ENCODE data around the gene ACSL3.
A peak's percentile ranks its signal among the peaks of the same experiment; 100 is the strongest.
"Not testable (repeated sequence)": the region's sequence is repeated elsewhere in the genome, so short reads cannot be mapped to it uniquely, and the experiment has no call there.

ACSL3 gene

DNA sequence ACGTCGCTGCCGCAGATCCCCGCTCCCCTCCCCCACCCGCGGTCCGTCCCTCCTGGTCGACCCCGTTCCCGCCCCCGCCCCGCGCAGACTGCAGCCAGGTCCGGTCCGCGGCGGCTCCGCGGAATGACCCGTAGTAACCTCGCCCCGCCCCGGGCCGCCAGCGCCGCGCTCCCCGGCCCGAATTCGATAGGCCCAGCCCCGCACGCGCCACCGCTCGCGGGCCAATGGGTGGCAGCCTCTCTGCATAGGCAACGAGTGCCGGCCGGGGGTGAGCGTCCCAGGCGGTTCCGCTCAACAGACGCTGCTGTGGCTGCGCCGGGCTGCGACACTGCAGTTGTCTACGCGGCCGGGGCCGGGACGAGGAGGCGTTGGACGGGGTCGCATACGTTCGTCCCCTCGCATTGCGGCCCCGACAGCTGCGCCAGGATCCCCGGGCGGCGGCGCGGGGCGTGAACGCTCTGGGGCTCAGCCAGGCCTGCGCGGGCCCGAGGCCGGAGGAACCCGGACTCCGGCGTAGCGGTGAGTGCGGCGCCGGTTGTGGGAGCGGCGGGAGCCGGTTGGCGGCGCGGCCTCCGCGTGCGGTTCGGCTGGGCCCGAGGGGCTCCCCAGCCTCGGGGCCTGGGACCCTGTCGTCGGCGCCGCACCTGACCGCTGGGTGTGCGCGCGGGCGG is at the start of gene ACSL3:
Gene ACSL3, plus strand, starts transcription at position 297 of the 671 bp plus-strand sequence. CDS start 47,737 bp downstream, outside the sequence.
- peak; percentile 98 for DNase-seq

DNA sequence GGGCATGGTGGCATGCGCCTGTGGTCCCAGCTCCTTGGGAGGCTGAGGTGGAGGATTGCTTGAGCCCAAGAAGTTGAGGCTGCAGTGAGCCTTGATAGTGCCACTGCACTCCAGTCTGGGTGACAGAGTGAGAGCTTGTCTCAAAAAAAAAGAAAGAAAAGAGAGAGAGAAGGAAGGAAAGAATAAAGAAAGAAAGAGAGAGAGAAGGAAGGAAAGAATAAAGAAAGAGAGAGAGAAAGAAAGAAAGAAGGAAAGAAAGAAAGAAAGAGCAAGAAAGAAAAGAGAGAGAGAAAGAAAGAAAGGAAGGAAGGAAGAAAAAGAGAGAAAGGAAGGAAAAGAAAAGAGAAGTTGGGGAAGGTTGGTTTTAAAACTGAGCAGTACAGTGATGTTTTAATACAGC is 49.0 kb upstream of the ACSL3 start:
- DNase-seq, result no peak

DNA sequence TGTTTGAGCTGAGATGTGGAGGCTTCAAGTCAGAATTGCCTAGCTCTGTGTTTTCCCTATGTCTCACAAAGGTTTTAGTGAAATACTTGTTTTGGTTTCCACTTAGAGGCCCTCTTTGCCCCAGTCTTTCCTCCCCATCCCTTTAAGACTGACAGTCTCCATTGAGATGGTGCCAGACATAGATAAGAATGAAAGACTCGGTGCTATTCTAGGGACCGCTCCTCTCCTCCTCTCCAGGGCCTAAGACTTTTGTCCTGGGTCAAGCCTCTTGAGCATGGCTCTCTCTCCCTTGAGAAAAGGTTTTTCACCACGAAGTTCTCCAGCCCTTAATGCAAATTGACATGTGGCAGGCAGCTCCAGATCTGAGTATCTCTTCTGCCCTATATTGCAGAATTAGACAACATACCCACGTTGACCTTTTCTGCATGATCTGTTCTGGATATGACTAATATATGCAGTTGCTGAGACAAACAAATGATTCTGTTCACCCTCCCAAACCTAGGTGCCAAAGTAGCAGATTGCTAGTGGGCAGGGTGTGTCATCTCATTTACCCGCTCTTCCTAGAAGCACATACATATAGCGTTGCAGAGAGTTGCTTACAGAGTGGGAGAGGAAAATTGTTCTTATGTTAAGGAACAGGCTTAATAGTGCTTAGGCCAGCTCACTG is 47.5 kb upstream of the ACSL3 start:
- DNase-seq, result no peak

DNA sequence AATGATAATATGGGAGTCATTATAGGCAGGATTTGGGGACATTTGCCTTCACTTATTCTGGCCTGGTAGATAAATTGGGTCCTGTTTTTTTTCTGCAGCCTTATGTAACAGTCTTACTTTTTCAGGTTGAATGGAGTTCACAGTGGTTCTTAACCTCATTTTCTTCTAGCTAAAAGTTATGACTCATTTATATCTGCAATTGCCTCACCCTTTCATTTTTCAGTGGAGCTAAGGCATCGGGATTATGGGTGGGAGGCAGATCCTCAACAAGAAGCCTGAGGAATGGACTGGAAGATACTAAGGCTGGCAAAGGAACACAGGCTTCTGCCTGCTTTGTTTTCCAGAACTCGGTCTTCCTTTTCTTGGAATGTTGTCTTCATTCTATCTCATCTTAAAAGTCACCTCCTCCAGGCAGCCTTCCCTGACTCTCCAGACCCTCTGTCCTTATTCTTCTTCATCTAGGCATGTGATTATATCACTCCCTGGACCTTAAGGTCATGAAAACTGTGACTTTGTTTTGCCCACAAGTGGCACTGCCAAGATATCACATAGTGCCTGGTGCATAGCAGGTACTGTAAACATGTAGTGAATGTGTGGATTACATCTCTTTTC is 41.0 kb upstream of the ACSL3 start:
- no peak for DNase-seq

DNA sequence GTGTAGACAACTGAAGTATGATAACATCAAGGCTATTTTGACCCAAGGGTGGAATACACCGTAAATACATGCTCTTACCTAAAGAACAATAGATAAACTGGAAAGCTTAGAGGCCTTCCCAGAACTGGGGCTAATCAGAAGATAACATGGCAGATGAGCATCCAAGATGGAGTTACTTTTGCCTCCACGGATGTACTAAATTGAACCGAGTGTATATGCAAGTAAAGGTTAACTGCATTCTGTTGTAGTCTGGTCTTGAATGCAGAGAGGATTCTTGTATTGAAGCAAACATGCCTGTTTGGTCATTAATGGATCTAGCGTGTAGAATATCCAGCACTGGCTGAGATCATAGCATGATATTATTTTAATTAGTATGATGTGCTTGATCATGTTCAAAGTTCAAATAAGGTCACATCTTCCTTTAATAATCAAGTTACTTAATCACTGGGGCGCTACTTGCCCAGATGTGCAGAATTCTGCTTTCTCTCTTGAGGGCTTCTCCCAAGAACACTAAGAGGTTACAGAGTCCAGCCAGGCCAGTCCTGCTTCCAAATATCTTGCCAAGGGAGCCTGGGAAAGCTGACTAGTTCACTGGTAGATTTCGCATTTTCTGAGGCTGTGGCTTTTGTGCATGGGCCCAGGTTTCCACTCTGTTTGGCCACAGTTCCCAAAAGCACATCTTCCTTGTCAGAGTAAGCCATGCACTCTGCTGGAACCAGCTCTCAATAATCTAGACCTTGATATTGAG is 37.5 kb upstream of the ACSL3 start:
- DNase-seq, result no peak

DNA sequence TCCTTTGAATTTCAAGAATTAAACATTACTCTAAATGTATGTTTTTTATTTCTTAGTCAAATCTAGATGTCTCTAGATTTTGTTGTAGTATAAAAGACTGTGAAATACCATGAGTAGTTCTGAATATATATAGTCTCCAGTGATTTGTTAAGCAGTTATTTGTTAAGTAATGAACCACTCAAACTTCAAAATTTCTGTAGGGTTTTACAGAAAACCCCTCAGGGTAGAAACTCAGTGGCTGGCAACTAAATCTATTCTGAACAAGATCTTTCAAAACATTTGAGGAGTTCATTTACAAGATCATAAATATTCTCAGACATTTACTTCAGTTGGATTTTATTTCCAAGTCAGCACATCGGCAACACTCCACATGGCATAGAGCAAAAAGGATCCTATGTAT is 35.8 kb upstream of the ACSL3 start:
- no peak for DNase-seq

DNA sequence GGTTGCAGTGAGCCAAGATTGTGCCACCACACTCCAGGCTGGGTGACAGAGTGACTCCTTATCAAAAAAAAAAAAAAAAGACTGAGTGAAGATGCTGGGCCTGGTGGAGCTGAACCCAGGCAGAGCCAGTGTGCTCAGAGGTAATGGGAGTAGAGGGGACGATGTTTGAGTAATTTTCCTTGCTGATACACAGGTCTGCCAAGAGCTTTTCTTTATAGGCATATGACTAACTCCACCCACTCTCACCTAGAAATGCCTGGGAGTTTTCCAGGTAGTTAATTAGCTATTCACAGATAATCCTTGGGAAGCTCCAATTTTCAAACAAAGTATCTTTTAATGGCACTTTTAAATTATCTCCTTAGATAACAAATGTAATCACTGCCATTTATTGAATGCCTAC is 33.4 kb upstream of the ACSL3 start:
- DNase-seq, result no peak

DNA sequence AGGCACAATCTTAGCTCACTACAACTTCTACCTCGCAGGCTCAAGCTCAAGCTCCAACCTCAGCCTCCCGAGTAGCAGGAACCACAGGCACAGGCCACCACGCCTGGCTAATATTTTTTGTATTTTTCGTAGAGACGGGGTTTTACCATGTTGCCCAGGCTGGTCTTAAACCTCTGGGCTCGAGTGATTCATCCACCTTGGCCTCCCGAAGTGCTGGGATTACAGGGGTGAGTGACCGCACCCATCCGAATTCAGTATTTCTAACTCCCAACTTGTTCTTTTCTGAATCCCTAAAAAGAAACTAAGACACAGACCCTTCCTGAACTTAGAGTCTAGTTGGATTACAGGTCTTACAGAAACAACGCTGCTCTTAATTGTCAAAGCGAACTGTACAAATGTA is 32.3 kb upstream of the ACSL3 start:
- no peak for DNase-seq

DNA sequence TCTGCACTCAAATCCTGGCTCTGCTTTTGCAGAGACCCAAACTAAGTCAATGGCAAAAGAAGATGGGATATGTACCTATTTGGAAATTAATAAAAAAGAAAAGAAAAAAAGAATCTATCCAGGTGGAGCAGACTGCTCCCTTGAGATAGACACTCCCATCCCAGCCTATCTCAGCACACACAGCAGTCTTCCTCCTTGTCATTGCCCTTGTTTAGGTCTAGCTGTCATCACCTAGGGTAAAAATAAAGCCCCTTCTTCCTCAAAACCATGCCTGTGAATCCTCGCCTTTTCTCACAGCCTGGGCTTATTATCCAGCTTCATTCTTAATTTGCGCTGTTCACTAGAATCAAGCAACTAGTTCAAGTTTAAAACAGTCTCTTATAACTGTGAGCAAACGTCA is 30.7 kb upstream of the ACSL3 start:
- no peak for DNase-seq

DNA sequence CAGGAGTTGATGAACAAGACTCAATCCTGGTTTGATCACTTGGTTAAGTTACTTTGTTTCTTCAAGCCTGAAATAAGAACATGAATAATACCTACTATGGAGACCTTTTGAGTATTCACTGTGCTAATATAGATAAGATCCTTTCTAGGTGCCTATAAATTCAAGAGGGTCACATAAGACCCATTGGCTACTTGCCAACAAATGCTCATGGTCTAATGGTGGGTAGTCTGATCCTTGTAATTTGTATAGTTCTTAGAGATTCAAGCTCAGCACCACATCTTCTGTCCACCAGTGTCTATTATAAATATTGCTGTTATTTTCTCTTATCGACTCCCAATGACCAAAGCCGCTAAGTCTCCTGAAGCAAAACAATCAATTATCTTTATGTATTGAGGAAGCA is 27.4 kb upstream of the ACSL3 start:
- DNase-seq, result no peak

DNA sequence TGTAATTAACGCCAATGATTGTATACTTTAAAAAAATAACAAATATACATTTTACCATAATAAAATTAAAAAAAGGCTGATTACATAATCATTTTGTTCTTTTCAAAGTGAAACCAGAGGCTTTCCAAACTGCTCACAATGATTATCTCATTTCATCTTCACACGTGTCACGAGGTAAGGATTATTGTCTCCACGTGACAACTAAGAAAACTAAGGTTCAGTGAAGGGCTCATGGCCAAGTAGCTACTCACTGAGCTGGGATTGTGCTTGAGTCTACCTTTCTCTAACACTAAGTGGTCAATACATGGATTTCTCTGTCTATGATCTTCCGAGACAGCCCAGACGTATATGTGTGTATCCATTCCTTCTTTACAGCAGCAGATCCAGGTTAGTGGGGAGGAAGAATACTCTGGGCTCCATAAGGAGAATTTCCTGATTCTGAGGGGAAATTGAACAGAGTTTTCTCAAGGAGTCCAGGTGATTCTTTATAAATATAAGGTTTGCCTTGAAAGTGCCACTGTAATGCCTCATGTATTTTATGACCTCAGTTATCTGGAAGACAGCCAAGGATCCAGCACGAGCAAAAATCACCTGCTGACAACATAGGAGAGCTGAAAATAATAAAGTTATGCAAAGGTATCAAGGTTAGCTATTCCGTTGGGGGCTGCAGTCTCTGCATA is 25.6 kb upstream of the ACSL3 start:
- DNase-seq, result no peak

DNA sequence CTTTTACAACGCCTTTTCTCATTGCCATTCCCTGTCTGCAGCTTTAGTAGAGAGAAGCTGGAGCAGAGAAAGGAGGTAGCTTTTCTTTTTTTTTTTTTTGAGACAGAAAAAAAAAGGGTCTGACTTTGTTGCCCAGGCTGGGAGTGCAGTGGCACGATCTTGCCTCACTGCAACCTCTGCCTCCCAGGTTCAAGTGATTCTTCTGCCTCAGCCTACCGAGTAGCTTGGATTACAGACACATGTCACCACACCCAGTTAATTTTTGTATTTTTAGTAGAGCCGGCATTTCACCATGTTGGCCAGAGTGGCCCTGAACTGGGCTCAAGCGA is 25.0 kb upstream of the ACSL3 start:
- DNase-seq, result no peak

DNA sequence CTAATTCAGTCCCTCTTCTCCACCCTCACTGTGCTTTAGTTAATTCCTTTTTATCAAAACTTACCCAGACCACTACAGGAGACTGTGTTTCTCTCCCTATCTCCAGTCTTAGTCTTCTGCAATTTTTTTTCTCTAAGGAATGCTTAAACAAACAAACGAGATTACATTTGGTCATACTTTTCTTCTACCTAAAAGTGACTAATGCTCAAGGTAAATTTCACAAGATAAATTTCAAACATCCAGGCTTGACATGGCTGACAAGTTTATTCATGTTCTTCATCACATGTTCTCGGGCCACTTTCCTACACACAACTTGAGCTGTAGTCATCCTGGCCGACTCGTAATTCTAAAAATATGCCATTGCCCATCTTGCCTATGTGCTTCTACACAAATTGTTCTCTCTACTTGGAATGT is 23.2 kb upstream of the ACSL3 start:
- DNase-seq, result no peak

DNA sequence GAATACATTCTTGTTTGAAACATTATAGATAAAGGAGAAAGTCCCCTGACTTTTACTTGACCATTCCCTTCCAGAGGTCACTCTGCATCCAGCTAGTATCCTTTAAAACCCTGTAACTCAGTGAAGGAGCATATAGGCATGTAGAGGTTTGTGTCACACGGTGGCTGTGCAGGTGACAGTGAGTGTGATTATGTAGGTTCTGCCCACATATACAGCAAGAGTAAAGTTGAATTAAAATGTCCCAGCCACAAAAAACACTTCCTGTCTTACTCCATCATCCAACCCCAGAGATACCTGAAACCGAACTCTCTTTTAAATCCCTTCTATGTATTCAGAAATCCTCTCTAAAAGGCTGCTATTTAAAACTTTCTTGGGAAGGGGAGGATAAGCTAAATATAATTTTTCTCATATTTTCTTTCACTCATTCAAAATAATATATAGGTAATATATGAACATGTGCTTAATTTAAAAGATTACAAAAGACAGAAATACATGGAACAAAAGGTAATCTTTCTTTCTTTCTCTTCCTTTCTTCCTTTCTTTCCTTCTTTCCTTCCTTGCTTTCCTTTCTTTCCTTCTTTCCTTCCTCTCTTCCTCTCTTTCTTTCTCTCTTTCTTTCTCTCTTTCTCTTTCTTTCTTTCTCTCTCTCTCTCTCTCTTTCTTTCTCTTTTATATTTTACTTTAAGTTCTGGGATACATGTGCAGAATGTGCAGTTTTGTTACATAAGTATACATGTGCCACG is 20.6 kb upstream of the ACSL3 start:
- no peak for DNase-seq

DNA sequence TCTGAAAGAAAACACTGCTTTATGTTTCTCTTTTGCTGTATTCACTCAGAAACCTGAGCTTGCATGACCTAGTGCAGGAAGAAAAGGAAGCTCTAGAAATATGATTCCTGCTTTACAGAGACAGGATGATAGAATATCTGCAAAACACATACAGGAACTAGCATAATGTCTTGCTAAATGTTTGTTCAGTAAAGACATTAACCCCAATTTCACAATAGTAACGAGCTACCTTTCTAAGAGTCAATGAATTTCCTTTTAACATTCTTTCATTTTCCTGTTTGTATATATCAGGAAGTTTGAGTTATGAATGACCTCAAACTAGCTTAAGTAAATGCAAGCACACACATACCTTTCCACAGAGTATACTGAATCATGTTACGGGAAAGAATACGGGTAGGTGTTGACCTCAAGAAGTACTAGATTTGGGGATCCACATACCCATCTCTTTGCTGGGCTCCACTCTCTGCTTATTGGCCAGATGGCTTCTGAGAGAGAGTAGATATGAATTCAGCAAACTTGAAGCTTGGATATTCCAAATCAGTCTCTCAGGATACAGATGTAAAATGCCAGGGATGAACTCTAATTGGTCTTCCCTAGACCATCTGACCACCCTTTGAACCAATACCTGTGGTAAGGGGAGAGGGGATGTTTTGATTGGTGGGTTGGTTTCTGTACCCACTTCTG is 18.2 kb upstream of the ACSL3 start:
- DNase-seq, result peak; percentile 42

DNA sequence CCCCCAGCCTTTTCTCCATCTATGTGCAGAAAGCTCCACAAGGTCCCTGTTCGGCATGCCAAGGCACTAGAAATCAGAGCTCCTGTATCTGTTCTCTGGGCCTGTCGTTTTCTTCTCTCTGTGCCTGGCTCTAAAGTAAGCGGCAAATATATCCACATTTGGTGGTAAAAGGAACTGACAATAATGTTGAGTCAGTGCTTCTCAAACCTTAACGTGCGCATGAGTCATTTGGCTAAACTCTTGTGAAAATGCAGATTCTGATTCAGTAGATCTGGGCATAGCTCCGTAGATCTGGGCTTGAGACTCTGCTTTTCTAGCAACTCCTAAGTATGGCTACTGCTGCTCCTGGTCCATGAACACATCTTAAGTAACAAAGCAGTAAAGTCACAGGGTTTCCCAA is 16.5 kb upstream of the ACSL3 start:
- DNase-seq, result peak; percentile 28

DNA sequence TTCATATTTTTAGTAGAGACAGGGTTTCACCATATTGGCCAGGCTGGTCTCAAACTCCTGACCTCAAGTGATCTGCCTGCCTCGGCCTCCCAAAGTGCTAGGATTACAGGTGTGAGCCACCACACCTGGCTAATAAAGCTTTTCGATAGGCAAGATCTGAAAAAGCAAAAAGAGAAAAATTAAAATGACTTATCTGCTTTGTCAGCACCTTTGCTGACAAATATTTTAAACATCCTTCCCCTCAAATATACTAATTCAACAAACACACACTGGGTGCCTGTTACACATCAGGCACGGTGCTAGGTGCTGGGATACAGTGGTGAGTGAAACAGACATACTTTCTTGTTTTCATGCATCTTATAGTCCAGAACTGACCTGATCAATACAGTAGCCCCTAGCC is 15.5 kb upstream of the ACSL3 start:
- not testable (repeated sequence) for DNase-seq

DNA sequence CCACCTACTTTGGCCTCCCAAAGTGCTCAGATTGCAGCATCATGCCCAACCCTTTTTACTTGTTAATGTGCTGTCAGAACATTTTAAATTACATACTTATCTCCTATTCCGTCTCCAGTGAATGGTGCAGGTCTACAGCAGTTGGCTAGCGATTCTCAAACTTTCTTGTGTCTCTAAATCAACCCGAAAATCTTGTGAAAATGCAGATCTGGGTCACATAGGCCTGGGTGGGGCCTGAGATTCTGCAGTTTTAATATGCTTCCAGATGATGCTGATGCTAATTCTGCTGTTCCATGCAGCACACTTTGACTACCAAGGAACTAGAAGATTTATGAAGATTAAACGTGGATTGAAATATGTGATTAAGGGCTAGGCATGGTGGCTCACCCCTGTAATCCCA is 14.8 kb upstream of the ACSL3 start:
- DNase-seq, result no peak

DNA sequence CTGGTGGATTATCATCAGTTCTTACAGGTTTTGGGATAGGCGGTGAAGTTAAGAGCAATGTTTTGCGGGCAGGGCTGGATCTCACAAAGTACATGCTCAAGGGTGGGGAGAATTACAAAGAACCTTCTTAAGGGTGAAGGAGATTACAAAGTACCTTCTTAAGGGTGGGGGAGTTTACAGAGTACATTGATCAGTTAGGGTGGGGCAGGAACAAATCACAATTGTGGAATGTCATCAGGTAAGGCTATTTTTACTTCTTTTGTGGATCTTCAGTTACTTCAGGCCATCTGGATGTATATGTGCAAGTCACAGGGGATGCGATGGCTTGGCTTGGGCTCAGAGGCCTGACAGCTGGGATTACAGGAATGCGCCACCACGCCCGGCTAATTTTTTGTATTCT is 12.8 kb upstream of the ACSL3 start:
- not testable (repeated sequence) for DNase-seq

DNA sequence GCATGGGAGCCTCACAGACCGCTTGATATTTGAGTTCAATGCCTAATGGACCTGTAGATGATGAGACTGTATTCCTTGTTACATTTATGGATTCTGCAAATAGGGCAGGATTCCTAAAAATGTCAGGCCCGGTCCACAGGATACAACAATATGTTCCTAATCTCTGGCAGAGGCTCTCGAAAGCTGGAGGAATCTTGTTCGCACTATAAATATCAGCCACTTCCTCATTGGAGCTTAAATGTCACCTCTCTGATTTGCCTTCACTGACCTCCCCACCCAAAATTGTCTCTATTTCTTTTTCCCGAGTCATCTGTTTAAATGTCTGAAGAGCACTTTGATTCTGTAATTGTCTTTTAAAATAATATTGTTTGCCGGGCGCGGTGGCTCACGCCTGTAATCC is 12.0 kb upstream of the ACSL3 start:
- DNase-seq, result no peak

DNA sequence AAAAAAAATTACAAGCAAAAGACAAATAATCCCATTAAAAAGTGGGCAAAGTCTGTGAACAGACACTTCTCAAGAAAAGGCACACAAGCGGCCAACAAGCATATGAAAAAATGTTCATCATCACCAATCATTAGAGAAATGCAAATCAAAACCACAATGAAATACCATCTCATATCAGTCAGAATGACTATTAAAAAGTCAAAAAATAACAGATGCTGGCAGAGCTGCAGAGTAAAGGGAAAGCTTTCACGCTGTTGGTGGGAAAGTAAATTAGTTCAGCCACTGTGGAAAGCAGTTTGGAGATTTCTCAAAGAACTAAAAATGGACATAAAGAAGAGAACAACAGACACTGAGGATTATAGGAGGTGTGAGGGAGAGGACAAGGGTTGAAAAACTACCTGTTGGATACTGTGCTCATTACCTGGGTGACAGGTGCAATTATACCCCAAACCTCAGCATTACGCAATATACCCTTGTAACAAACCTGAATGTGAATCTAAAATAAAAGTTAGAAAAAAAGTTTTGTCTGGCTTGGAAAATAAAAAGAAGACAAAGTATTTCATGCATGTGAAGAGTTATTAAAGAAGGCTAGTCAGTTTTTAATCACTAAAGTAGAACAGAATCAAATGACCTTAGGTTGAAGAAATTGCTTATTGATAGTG is 8.7 kb upstream of the ACSL3 start:
- DNase-seq, result no peak
